Ovary (tissue), 9 donors: ENCODE results near the gene PIK3R1. TPM values are rescaled to one million over a fixed set of nuclear protein-coding genes. Genes with fewer than 3 reads are reported as not detected.

Source experiments
- DNase-seq, 5 donors: peaks; one replicate each; pipeline ENCODE4 v3.0.0-alpha.2; 2019 to 2020
- H3K27ac ChIP-seq, 2 donors: fragments of 200-600 bp; one replicate each; pipeline versions ENCODE4 v1.5.1 to v1.8.0; 2019 to 2022
- H3K27me3 ChIP-seq: fragments of 200-600 bp; one replicate; pipeline ENCODE4 v1.8.0; 2022
- H3K36me3 ChIP-seq: fragments of 200-600 bp; sonication (generic); one replicate; pipeline ENCODE4 v1.5.1; 2019
- H3K4me1 ChIP-seq: one replicate; pipeline ENCODE4 v1.8.1; 2013; ENCODE audit warnings: mild to moderate bottlenecking, moderate library complexity; ENCODE audit not compliant: insufficient read depth
- H3K4me3 ChIP-seq: fragments of 200-600 bp; sonication (generic); one replicate; pipeline ENCODE4 v1.5.1; 2017
- H3K9me3 ChIP-seq, 2 donors: fragments of 200-600 bp in 1 of 2; sonication (generic) in 1 of 2; one replicate each; pipeline versions ENCODE4 v1.5.1 to v1.8.1; 2013 to 2019; ENCODE audit warnings: mild to moderate bottlenecking in 1 of 2, moderate library complexity in 1 of 2
- CTCF ChIP-seq, 3 donors: fragments of 450-650 bp in 2 of 3; fragments of 200-600 bp in 1 of 3; IDR thresholded peaks; one replicate each; pipeline versions ENCODE4 v1.5.1 to v1.8.0; 2016 to 2022; ENCODE audit warnings: antibody characterized with exemption in 3 of 3, mild to moderate bottlenecking in 1 of 3
- EP300 ChIP-seq: sonication (generic); formaldehyde crosslinking; IDR thresholded peaks from one replicate; pipeline ENCODE4 v1.6.1; 2017; ENCODE audit warnings: antibody characterized with exemption
- POLR2A ChIP-seq: fragments of 450-650 bp; IDR thresholded peaks from one replicate; pipeline ENCODE4 v1.6.1; 2017; ENCODE audit warnings: antibody characterized with exemption, mild to moderate bottlenecking, moderate library complexity
- WGBS, 3 donors: extraction: QIAGEN DNeasy Blood & Tissue Kit in 1 of 3; methylation state at CpG; one replicate each; pipeline versions ENCODE4 v1.1.5 to v1.1.7; 2013 to 2017; 5-methylcytosine and 5-hydroxymethylcytosine counted together
- intact Hi-C, 4 donors: fragments of 100-400 bp; cut with DNase I; formaldehyde crosslinking; loops; one replicate each; pipeline versions ENCODE4 v1.11.0 to v1.15.1; 2022 to 2023
- polyA plus RNA-seq, 2 donors: library from polyadenylated mRNA; stranded (reverse); fragments of 200-250 nt in 1 of 2; fragments of 350-450 nt in 1 of 2; fragmentation: Illumina TruSeq in 1 of 2; extraction: RNeasy Lipid Tissue Mini Kit (QIAGEN cat#74804) in 1 of 2; gene quantifications; one replicate each; pipeline ENCODE4 v1.2.3, GENCODE V29; 2013 to 2014
- total RNA-seq, 7 donors: library from RNA; depleted of rRNA in 2 of 7; stranded (reverse); fragments of >200 nt in 2 of 7; fragmentation: NEBNext Ultra II Directional in 3 of 7; extraction: Animal tissue kit (Norgen Biotek cat#: 25700) in 3 of 7; gene quantifications; one replicate each; pipeline versions ENCODE4 v1.1.0 to v1.2.4, GENCODE V29; 2016 to 2023
- donor health status: DM: no; HTN: no; CAD: no; lungs with moderate emphysema.
- donor health status: DM: no; HTN: no; CAD: no.
- donor health status: Bipolar disorder and iron deficiency.
- donor health status: DM: yes; HTN: yes; CAD: no.
- donor health status: DM: no; HTN: no; CAD: no.
- donor health status: DM: yes; HTN: yes; CAD: no.

PIK3R1 gene
- total and polyA plus RNA-seq, 9 donors = 25.2 to 206 (median 81.2) TPM

DNA sequence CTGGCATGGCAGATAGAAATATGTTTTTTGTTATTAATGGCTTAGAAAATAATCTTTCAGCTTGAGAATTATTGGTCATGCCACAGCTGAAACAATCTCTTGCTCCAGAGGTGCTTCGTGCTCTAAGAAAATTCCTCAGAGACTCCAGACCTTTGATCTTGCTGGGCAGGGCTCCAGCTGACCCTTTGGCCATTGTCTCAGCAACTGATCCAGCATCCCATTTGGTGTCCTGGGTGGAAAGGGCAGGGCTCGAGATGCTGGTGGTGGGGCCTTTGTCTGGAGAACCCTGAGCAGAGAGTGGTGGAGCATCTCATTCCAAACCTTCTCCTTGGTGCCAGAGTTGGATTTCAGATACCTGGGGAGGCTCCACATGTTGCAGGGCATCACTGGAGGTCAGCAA lies 43.2 kb upstream of the PIK3R1 start:
- WGBS, 3 donors = 21 to 27% (median 25%) methylated on average over 2 of the region's 2 CpGs
- no peak overlapping the region for H3K27ac ChIP-seq
- intact Hi-C loops = loop anchor here in 2 of 4 donors (5.0 kb wide), 1 partner anchor 45 kb away; the partner anchor contains the start of gene PIK3R1 (in 2 of the 2)
- H3K36me3 ChIP-seq = no peaks in the 10 kb centered on the region
- no peak overlapping the region for H3K4me3 ChIP-seq
- H3K4me1 ChIP-seq = peaks cover 8% of the 10 kb centered on the region
- H3K27me3 ChIP-seq = no peaks in the 10 kb centered on the region
- TF ChIP-seq POLR2A (no peak), EP300 (no peak), CTCF (IDR thresholded peaks at IDR 0.05) (no peak)
- peak; percentile 41 to 80 (median 55) for DNase-seq
- H3K9me3 ChIP-seq = no peaks in the 10 kb centered on the region

GRCh38 chr5:68173007-68173406 lies 42.5 kb upstream of the PIK3R1 start:
- Histone ChIP-seq H3K4me1 (peaks cover 8% of the 10 kb centered on the region), H3K36me3 (no peaks in the 10 kb centered on the region), H3K27me3 (no peaks in the 10 kb centered on the region), H3K9me3 (no peaks in the 10 kb centered on the region), H3K27ac (no peak overlapping the region), H3K4me3 (no peak overlapping the region)
- DNase-seq = peak in 1 of 5 donors; percentile 55
- TF ChIP-seq CTCF (IDR thresholded peaks at IDR 0.05) = no peak
- no peak for TF ChIP-seq EP300
- TF ChIP-seq POLR2A = no peak
- 54 to 78% (median 59%) methylated on average over 3 of the region's 3 CpGs for WGBS, 3 donors
- intact Hi-C loops = loop anchor here in 2 of 4 donors (5.0 kb wide), 1 partner anchor 44 kb away; the partner anchor contains the start of gene PIK3R1 (in 2 of the 2)

DNA sequence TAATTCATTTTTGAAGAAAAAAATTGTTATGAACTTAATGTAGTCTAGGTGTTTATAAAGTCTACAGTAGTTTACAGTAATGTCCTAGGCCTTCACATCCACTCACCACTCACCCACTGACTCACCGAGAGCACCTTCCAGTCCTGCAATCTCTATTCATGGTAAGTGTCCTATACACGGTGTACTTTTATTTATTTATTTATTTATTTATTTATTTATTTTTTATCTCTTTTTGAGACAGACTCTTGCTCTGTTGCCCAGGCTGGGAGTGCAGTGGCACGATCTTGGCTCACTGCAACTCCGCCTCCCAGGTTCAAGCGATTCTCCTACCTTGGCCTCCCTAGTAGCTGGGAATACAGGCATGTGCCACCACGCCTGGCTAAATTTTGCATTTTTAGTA lies 39.3 kb upstream of the PIK3R1 start:
- no peak overlapping the region for H3K4me3 ChIP-seq
- TF ChIP-seq EP300 (no peak), CTCF (IDR thresholded peaks at IDR 0.05) (no peak), POLR2A (no peak)
- peaks cover 6% of the 10 kb centered on the region for H3K4me1 ChIP-seq
- no peak for DNase-seq
- no peaks in the 10 kb centered on the region for H3K9me3 ChIP-seq
- intact Hi-C loops = no loop called here
- H3K27me3 ChIP-seq = no peaks in the 10 kb centered on the region
- whole genome bisulfite sequencing, 3 donors = 94 to 95% (median 95%) methylated on average over 6 of the region's 6 CpGs
- H3K27ac ChIP-seq = no peak overlapping the region
- H3K36me3 ChIP-seq = no peaks in the 10 kb centered on the region

DNA sequence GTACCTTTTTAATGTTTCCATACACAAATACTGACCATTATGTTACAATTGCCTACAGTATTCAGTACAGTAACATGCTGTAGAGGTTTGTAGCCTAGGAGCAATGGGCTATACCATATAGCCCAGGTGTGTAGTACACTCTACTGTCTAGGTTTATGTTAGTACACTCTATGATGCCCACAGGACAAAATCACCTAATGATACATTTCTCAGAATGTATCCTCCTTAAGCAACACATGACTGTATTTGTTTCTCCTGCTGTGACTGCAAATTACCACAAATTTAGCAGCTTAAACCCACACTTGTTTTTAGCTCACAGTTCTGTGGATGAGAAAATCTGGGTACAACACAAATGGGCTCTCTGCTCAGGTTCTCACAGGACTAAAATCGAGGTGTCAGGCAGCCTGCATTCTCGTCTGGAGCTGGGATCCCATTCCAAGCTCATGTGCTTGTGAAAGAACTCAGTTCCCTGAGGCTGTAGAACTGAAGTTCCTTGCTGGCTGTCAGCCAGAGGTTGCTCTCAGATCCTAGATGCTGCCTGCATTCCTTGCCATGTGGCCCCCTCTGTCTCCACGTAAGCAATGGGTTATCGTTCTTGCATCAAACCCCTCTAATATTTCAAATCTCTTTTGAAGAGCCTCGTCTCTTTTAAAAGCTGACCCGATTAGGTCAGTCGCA lies 38.6 kb upstream of the PIK3R1 start:
- no peak overlapping the region for H3K4me3 ChIP-seq
- no peaks in the 10 kb centered on the region for H3K36me3 ChIP-seq
- intact Hi-C loops = no loop called here
- peaks cover 6% of the 10 kb centered on the region for H3K4me1 ChIP-seq
- H3K27ac ChIP-seq = no peak overlapping the region
- 95 to 98% (median 98%) methylated on average over 7 of the region's 7 CpGs for WGBS, 3 donors
- H3K27me3 ChIP-seq = no peaks in the 10 kb centered on the region
- H3K9me3 ChIP-seq = no peaks in the 10 kb centered on the region
- TF ChIP-seq CTCF (IDR thresholded peaks at IDR 0.05) (no peak), EP300 (no peak), POLR2A (no peak)
- no peak for DNase-seq
